Osteocyte (in vitro differentiated cells): ENCODE data around the gene DNAH5. TPM values are rescaled to one million over a fixed set of nuclear protein-coding genes. Genes with fewer than 3 reads are reported as not detected.

Experiments used
- DNase-seq: peaks from one replicate; pipeline ENCODE4 v3.0.0; 2021; ENCODE audit warnings: mixed read lengths; ENCODE audit not compliant: unreplicated experiment; ENCODE audit errors: extremely low spot score
- H3K27ac Mint-ChIP-seq: one replicate; pipeline ENCODE4 v1.8.0; 2021; ENCODE audit warnings: mild to moderate bottlenecking, mixed read lengths; ENCODE audit not compliant: unreplicated experiment
- H3K27me3 Mint-ChIP-seq: one replicate; pipeline ENCODE4 v1.8.0; 2021; ENCODE audit warnings: mixed read lengths; ENCODE audit not compliant: unreplicated experiment
- H3K36me3 Mint-ChIP-seq: one replicate; pipeline ENCODE4 v1.8.0; 2021; ENCODE audit warnings: mixed read lengths; ENCODE audit not compliant: unreplicated experiment
- H3K4me1 Mint-ChIP-seq: one replicate; pipeline ENCODE4 v1.8.0; 2021; ENCODE audit warnings: mixed read lengths; ENCODE audit not compliant: unreplicated experiment
- H3K4me3 Mint-ChIP-seq: one replicate; pipeline ENCODE4 v1.8.0; 2021; ENCODE audit warnings: mild to moderate bottlenecking, moderate library complexity, mixed read lengths; ENCODE audit not compliant: unreplicated experiment
- H3K9me3 Mint-ChIP-seq: one replicate; pipeline ENCODE4 v1.8.0; 2021; ENCODE audit warnings: mixed read lengths; ENCODE audit not compliant: unreplicated experiment
- total RNA-seq: library from RNA; stranded (reverse); gene quantifications from 2 replicates; pipeline ENCODE4 v1.2.1, GENCODE V29; 2021
- TF ChIP-seq, protein P1 (sequence below): fragments of 200-600 bp; sonication (generic); IDR thresholded peaks from 2 replicates; pipeline ENCODE4 v1.5.0; 2021; ENCODE audit warnings: antibody characterized with exemption, mild to moderate bottlenecking, moderate library complexity

The DNAH5 gene
- total RNA-seq, 1 donor from 2014 or later = 0.21 TPM

DNA sequence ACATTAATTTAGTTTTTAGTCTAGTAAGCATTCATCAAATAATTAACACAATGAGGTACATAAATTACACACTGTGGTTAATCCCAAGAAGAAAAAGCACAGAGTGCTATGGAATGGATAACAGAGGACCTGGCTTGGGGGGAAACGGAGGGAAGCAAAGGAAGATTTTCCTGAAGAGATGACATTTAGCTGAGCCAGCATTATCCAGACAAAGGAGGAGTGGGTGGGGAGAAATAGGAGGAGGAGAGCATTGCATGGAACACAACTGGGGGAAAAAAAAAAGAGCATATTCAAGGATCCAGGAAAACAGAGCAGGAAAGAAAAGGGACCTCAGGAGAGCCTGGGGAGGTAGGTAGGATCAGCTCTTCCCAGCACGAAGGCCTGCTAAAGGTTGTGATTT, 170.8 kb downstream of the DNAH5 start:
- Mint-ChIP-seq H3K9me3 (no peaks in the 10 kb centered on the region), H3K27ac (no peak overlapping the region), H3K4me1 (no peaks in the 10 kb centered on the region), H3K27me3 (peaks cover 20% of the 10 kb centered on the region), H3K36me3 (no peaks in the 10 kb centered on the region), H3K4me3 (no peak overlapping the region)
- no peak for DNase-seq
- TF ChIP-seq, protein P1, sequence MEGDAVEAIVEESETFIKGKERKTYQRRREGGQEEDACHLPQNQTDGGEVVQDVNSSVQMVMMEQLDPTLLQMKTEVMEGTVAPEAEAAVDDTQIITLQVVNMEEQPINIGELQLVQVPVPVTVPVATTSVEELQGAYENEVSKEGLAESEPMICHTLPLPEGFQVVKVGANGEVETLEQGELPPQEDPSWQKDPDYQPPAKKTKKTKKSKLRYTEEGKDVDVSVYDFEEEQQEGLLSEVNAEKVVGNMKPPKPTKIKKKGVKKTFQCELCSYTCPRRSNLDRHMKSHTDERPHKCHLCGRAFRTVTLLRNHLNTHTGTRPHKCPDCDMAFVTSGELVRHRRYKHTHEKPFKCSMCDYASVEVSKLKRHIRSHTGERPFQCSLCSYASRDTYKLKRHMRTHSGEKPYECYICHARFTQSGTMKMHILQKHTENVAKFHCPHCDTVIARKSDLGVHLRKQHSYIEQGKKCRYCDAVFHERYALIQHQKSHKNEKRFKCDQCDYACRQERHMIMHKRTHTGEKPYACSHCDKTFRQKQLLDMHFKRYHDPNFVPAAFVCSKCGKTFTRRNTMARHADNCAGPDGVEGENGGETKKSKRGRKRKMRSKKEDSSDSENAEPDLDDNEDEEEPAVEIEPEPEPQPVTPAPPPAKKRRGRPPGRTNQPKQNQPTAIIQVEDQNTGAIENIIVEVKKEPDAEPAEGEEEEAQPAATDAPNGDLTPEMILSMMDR = no peak

GRCh38 chr5:13771011-13771571, 173.4 kb downstream of the DNAH5 start:
- DNase-seq = no peak
- no peaks in the 10 kb centered on the region for H3K4me1 Mint-ChIP-seq
- TF ChIP-seq, protein P1 = no peak
- H3K27ac Mint-ChIP-seq = no peak overlapping the region
- no peaks in the 10 kb centered on the region for H3K9me3 Mint-ChIP-seq
- peaks cover 18% of the 10 kb centered on the region for H3K27me3 Mint-ChIP-seq
- H3K36me3 Mint-ChIP-seq = no peaks in the 10 kb centered on the region
- no peak overlapping the region for H3K4me3 Mint-ChIP-seq

GRCh38 chr5:13766236-13766635, 178.3 kb downstream of the DNAH5 start:
- Mint-ChIP-seq H3K27ac (no peak overlapping the region), H3K9me3 (no peaks in the 10 kb centered on the region), H3K27me3 (peaks cover 5% of the 10 kb centered on the region), H3K4me3 (no peak overlapping the region), H3K4me1 (no peaks in the 10 kb centered on the region), H3K36me3 (no peaks in the 10 kb centered on the region)
- DNase-seq = no peak
- TF ChIP-seq, protein P1 = no peak

DNA sequence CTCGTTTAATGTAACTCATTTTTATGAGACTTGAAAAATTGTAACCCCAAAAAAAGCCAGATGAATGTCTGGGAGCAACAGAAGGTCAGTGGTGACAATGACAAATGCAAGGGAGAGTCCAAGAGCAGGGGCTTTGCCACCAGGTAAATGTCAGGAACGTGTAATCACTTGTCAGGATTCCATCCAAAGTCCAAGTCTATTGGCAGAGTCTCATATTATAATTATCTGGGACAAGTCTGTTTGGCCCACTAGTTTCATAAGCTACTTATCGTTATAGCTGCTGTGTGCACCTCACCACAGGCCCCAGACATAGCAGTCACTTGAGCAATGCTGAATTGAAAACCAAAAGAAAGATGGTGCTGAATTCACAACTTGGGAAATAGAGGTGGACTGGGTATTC, 180.8 kb downstream of the DNAH5 start:
- TF ChIP-seq, protein P1 = no peak
- no peaks in the 10 kb centered on the region for H3K9me3 Mint-ChIP-seq
- H3K36me3 Mint-ChIP-seq = no peaks in the 10 kb centered on the region
- H3K4me1 Mint-ChIP-seq = no peaks in the 10 kb centered on the region
- H3K4me3 Mint-ChIP-seq = no peak overlapping the region
- DNase-seq = no peak
- H3K27me3 Mint-ChIP-seq = peaks cover 5% of the 10 kb centered on the region
- no peak overlapping the region for H3K27ac Mint-ChIP-seq

DNA sequence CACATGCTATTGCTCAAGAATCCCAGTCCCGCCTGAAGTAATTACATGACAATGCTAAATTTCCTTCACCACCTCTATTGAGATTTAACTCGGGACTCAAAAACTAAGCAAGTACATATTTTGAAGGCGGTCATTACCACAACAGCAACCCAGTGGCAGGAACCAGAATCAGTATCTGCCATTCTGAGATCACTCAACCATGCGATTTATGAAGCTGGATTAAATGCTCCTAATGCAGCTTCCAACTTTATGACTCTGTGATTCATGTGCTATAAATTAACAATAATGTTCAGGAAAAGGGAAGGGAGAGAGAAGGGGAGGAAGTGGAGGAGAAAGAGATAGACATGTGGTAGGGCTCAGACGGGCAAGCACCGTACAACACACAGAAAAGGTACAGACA, 194.7 kb downstream of the DNAH5 start:
- Mint-ChIP-seq H3K4me1 (no peaks in the 10 kb centered on the region), H3K36me3 (no peaks in the 10 kb centered on the region), H3K9me3 (no peaks in the 10 kb centered on the region), H3K4me3 (no peak overlapping the region), H3K27ac (no peak overlapping the region), H3K27me3 (no peaks in the 10 kb centered on the region)
- TF ChIP-seq, protein P1 = no peak
- DNase-seq = no peak
